GM21576 (cell line): ENCODE data around the gene URI1.
"Not testable (repeated sequence)": the region's sequence is repeated elsewhere in the genome, so short reads cannot be mapped to it uniquely, and the experiment has no call there.

Source experiments
- ATAC-seq: cut with Tn5 transposase; IDR thresholded peaks from one replicate; pipeline ENCODE4 v1.9.1; 2021; ENCODE audit warnings: mild to moderate bottlenecking, moderate library complexity; ENCODE audit not compliant: unreplicated experiment

URI1 gene, protein sequence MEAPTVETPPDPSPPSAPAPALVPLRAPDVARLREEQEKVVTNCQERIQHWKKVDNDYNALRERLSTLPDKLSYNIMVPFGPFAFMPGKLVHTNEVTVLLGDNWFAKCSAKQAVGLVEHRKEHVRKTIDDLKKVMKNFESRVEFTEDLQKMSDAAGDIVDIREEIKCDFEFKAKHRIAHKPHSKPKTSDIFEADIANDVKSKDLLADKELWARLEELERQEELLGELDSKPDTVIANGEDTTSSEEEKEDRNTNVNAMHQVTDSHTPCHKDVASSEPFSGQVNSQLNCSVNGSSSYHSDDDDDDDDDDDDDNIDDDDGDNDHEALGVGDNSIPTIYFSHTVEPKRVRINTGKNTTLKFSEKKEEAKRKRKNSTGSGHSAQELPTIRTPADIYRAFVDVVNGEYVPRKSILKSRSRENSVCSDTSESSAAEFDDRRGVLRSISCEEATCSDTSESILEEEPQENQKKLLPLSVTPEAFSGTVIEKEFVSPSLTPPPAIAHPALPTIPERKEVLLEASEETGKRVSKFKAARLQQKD

DNA sequence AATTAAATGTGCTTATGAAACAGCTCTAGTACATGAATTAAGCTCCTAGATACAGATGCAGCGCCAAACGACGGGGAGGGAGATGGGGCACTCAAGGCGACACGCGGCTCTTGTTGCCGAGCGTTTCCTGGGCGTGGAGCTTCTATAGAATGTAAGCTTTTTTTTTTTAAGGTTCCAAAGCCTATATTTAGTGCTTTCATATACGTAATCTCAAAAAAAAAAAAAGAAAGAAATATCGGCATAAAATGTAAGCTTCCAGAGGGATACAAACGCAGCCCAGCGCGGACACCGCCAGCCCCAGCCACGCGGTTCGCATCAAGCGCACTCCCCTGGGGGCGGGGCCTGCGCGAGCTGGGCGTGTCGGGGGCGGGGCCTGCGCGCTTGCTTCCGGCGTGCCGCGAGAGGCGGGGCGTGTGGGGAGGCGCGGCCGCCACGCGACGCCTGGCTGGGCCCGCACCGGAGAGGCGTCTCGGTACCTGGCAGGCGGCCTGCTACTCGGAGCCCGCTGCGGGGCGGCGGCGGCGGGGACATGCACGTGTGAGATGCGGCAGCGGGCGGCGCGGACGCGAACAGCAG is at the start of gene URI1:
TSS of gene URI1 (plus strand) at position 412 of the 576 bp plus-strand sequence. CDS start 309 bp downstream, outside the sequence.
- ATAC-seq: peak; percentile 83

DNA sequence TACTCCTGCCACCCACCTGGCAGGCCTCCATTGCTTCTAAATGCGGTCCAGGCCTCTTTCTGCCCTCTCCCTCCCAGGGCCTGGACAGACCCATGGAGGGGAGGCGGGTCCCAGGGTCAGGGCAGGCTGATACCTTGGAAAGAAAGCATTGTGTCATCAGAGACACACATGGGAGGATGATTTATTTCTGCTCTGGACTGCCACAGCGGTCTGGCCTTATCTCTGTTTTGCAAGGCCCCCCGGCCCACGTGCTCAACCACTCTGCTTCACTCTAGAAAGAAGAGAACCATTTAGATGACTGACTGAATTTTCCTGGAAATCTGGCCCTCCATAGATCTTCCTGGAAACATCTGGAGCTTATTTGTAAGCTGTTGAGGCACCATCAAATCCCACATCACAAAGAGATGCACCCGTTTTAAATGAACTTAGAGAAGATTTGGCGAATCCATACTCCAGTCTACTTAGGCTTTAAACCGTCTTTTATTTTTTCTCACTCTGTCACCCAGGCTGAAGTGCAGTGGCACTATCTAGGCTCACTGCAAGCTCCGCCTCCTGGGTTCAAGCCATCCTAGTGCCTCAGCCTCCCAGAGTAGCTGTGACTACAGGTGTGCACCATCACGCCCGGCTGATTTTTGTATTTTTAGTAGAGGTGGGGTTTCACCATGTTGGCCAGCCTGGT is 48.3 kb upstream of the URI1 start:
- no peak for ATAC-seq

DNA sequence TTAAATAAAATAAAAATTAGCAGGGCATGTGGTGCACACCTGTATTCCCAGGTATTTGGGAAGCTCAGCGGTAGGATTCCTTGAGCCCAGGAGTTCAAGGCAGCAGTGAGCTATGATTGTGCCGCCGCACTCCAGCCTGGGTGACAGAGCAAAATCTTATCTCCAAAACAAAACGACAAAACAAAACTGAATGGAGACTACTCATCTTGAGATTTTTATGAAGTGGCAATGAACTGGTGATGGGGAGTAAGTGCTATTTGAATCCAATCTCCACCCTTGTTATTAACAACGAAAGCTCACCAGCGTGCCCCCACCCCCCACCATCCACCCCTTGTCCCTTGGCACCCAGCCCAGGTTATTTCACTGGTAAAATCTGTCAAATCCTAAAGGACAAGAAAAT is 45.2 kb upstream of the URI1 start:
- no peak for ATAC-seq

DNA sequence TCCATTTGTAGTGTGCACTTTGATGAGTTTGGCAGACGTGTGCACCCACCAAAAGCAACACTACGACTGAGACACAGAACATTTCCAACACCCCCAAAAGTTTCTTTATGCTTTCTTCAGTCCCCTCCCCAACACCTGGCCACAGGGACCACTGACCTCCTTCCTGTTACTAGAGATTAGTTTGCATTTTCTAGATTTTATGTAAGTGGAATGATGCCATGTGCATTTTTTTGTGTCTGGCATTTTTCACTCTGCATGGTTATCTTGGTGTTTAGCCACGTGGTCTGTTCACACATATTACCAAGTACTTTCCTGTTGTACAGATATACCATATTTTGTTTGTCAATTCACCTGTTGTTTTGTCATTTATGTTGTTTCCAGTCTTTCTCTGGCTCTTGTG is 44.6 kb upstream of the URI1 start:
- no peak for ATAC-seq

DNA sequence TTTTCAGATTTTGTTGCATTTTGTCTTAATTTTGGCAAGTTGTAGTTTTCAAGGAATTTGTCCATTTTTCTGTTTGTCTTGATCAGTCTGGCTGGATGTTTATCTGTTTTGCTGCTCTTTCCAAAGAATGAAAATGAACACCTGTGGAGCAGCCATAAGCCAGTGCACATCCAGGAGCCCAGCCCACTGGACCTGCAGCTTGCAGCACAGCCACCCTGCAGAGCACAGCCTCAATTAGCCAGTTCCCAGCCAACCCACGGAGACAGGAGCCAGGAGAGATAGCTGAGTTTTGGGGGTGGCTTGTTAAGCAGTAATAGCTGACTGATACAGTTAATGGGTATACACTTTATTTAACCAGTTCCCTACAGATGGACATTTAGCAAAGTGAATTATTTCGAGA is 38.0 kb upstream of the URI1 start:
- no peak for ATAC-seq

DNA sequence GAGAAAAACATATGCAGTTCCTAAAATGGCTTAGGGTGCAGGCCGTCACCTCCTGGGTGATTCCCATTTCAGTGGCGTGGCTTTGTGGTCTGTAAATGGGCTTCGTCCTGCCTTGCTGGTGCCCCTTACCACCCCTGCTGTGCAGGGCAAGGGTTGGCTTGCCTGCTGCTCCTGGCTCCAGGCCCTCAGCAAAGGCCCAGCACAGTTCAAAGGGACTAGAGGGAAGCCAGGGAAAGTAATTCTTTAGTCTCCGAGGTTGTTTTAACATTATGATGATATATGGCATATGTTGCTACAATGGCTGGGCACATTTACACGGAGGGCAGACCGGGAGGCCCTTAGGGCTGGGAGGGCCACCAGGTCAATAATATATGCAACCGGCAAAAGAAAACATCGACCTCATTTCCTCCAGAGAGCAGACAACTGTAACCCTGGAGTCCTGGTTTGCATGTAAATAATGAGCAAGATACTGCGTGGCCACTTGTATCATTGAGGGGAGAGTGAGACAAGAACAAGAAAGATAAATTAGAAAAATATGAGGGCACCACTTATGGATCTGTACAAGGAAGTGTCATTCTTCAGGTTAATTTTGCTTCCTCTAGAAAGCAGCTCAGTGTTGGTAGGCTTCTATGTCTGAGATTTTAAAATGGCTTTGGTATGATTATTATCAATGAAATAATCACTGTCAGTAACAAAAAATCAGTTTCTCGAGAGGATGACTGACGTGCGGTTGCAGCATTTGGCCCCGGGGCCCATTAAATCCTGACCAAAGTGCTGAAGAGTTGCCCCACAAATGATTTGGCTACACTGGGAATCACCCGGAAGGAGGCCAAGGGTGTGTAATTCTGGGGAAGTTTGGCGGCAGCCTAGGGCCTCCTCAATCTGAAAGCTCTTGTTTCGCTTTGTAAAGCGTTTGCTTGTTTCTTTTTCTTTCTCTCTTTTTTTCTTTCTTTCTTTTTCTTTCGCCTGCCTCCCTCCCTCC is 32.8 kb upstream of the URI1 start:
- no peak for ATAC-seq

DNA sequence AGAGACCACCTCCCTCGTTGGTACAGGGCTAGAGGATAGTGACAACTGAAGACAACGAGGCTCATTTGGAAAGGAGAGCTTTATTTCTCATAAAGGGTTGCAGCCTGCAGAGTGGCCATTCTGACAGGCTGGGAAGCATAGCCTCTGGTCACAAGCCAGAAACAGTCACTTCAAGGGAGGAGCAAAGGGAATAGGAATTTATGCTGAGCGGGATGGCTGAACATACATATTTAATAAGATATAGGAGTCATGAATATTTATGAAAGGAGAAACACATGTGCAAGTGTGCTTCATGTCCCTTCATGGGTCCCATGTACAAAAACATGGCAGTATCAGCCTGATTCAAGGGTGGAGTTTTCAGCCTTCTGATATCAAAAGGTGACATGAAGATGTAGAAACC is 27.1 kb upstream of the URI1 start:
- ATAC-seq: no peak

DNA sequence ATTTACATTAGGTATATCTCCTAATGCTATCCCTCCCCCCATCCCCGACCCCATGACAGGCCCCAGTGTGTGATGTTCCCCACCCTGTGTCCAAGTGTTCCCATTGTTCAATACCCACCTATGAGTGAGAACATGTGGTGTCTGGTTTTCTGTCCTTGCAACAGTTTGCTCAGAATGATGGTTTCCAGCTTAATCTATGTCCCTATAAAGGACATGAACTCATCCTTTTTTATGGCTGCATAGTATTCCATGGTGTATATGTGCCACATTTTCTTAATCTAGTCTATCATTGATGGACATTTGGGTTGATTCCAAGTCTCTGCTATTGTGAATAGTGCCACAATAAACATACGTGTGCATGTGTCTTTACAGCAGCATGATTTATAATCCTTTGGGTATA is 26.2 kb upstream of the URI1 start:
- not testable (repeated sequence) for ATAC-seq

DNA sequence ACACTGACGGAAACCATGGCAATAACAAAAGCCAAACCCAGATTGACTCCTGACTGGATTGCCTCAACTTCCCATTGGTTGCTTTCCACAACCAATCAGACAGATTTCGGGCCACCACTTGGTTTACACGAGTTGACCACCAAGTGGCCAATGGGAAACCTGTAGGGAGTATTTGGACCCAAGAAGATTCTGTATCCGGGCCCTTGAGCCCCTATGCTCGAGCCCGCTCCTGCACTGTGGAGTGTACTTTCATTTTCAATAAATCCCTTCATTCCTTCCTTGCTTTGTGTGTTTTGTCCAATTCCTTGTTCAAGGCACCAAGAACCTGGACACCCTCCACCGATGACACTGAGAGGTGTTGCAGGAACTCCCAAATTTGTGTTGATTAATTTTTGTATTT is 24.1 kb upstream of the URI1 start:
- ATAC-seq: no peak

DNA sequence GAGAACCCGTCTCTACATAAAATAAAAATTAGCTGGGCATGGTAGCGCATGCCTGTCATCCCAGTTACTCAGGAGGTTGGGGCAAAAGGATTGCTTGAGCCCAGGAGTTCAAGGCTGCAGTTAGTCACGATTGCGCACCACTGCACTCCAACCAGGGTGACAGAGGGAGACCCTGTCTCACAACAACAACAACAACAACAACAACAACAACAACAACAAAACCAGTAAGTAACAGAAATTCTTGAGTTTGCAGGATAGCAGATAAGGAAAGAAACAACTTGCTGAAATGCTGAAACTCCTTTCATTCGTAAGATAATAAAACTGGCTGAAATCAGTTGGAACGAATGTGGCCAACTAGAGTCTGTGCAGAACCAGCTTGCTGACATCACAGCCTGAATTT is 23.1 kb upstream of the URI1 start:
- ATAC-seq: no peak

DNA sequence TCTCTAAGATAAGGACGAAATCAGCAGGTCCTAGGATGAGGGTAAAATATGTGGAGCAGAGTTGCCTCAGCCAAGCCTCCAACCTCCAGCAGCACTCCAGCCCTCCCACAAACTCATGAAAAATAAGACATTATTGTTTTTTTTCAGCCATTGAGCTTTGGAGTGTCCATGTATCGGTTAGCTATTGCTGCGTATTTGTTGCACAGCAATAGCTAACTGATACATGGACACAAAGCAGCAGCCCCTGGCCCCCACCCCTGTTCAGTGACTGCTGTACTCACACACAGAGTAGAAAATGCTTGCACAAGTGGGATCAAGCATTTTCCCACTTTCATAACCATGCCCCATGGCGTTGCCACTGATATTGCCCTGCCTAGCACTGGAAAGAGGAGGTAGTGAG is 19.1 kb upstream of the URI1 start:
- ATAC-seq: no peak

DNA sequence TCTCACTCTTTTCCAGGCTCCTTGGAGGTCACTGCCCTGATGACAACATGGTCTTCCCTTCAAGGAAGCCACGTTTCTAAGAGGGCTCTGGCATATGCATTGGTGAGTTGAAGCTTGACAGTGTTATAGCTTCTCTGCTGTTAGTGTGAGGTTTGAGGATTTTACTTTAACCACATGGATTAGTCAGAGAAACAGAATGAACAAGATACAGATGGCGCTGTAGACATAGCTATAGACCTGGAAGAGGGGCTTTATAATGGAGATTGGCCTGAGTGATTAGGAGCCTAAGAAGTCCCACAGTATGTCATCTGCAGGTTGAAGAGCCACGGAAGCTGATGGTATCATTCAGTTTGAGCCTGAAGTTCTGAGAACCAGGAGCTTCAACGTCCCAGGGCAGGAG is 18.4 kb upstream of the URI1 start:
- no peak for ATAC-seq

DNA sequence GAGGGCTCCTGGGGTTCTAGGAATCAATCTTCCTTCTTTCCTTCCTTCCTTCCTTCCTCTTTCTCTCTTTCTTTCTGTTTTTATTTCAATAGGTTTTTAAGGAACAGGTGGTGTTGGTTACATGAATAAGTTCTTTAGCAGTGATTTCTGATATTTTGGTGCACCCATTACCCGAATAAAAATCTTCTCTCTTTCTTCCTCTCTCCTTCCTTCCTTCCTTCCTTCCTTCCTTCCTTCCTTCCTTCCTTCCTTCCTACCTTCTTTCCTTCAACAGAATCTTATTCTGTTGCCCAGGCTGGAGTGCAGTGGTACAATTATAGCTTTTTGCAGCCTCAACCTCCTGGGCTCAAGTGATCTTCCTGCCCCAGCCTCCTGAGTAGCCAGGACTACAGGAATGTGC is 16.0 kb upstream of the URI1 start:
- ATAC-seq: no peak

DNA sequence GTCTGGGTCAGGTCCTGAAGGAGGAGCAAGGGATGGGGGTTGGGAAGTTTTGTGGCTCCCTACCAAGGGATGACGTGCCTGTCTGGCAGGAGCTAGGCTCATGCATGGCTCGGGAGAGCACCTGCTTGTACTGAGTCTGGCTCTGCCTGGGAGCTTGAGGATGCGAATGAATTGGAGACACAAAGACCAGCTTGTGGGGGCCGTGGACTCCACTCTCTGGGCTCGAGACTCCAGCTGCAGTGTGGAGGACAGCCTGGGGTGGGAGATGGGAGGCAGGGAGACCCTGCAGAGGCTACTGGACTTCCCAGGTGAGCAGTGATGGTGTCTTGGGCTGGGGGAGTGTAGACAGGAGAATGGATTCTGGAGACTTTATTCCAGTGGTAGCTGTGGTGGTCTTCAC is 15.2 kb upstream of the URI1 start:
- no peak for ATAC-seq

DNA sequence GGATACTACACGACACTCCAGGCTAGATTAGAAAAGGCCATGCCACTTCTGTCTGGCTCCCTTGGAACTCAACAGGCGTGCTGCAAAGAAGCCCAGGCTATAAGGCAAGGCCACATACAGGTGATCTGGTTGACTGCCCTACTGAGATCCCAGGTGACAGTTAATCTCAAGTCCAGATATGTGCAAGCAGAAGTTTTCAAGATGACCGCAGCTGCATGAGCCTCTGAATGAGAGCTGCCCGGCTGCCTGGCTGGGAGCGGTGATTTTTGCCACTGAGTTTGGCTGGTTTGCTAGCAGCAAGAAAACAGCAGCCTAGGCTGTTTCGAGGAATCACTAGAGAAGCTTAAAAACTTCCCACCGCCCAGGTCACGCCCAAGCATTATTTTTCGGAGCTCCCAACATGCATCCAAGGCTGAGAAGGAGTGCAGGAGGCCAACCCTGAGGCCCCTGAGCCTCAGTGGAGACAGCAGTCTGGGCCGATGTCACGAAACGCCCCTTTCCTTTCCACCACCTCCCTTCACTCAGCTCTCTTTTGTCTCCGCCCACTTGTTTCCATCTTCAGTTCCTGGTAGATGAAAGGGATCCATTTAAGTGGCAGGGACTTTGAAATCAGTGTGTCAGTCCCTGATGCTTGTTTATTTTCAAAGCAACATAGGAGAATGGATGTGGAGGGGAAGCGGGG is 14.0 kb upstream of the URI1 start:
- ATAC-seq: peak; percentile 54

DNA sequence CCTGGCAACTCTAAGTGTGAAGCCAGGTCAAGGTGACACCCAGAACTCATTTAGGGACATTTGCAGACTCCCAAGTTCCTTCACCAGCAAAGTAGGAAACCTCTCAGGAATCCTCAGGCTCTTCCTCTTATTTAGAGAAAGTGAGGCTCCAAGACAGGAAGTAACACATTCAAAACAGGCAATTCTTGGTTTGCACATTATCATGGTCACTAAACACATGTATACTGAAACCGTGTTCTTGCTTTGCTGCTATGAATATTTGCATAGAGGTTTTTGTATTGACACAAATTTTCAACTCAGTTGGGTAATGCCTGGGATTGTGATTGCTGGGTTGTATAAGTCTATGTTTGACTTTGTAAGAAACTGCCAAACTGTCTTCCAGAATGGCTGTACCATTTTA is 13.2 kb upstream of the URI1 start:
- ATAC-seq: peak; percentile 79

DNA sequence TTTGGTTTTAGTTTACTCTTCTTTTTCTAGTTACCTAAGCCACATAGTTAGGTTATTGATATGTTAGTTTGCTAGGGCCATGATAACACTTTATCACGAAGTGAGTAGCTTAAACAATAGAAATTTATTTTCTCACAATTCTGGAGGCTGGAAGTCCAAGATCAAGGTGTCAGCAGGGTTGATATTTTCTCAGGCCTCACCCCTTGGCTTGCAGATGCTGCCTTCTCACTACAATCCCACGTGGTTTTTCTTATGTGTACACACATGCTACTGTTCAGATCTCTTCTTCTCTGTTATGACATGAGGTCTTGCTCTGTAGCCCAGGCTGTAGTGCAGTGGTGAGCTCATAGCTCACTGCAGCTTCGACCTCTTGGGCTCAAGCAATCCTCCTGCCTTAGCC is 7.8 kb upstream of the URI1 start:
- ATAC-seq: no peak

DNA sequence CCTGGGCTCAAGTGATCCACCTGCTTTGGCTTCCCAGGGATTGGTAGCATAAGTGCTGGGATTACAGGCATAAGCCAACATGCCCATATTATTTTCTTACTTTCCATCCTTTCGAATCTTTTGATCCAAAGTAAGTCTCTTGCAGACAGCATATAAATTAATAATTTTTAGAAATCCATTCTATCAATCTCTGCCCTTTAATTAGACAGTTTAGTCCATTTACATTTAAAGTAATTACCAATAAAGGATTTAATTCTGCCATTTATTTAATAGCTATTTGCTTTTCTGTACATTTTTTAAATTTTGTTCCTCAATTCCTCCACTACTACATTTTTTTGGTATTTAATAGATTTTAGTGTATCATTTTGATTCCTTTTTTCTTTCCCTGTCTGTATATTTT is 7.3 kb upstream of the URI1 start:
- ATAC-seq: no peak

DNA sequence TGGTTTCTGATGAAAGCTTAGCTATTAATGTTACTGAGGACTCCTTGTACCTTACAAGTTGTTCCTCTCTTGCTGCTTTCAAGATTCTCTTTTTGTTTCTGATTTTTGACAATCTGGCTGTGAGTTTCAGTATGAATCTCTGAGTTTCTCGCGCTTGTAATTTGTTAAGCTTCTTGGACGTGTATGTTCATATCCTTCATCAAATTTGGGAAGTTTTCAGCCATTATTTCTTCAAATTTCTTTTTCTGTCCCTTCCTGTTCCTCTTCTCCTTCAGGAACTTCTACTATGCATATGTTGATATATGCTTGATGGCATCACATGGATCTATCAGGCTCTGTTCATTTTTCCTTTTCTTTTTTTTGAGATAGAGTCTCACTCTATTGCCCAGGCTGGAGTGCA is 5.6 kb upstream of the URI1 start:
- no peak for ATAC-seq

DNA sequence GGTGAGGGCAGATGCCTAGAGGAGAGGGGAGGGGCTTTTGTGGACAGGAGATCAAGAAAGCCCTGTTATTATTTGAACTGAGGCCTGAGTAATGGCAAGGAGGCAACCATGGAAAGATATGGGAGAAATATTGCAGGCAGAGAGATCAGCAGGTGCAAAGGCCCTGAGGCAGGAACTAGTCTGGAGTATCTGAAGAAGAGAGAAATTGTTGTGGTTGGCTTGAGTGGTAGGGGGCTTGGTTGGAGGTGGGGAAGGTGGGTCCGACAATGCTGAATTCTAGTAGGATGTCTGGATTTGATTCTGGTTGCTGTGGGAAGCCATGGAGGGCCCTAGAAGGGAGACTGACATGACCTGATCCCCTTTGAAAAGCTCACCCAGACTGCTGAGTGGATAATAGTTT is 2.4 kb upstream of the URI1 start:
- no peak for ATAC-seq
